Tibial nerve (tissue), 4 donors: ENCODE measurements around the gene AP2A1. TPM values are rescaled to one million over a fixed set of nuclear protein-coding genes. Genes with fewer than 3 reads are reported as not detected.

ENCODE experiments used
- DNase-seq, 2 donors: peaks; one replicate each; pipeline ENCODE4 v3.0.0-alpha.2; 2019; ENCODE audit warnings: low spot score in 2 of 2
- H3K27ac ChIP-seq, 4 donors: fragments of 200-600 bp; sonication (generic) in 3 of 4; one replicate each; pipeline ENCODE4 v1.5.1; 2017 to 2019; ENCODE audit warnings: mild to moderate bottlenecking in 1 of 4
- H3K27me3 ChIP-seq, 2 donors: fragments of 200-600 bp; sonication (generic) in 1 of 2; one replicate each; pipeline versions ENCODE4 v1.5.1 to v1.6.0; 2017 to 2019
- H3K36me3 ChIP-seq, 3 donors: fragments of 200-600 bp; sonication (generic); one replicate each; pipeline ENCODE4 v1.5.1; 2018 to 2019
- H3K4me1 ChIP-seq, 4 donors: fragments of 200-600 bp; sonication (generic) in 3 of 4; one replicate each; pipeline ENCODE4 v1.5.1; 2017 to 2019
- H3K4me3 ChIP-seq, 4 donors: fragments of 200-600 bp; sonication (generic) in 3 of 4; one replicate each; pipeline ENCODE4 v1.5.1; 2017 to 2019; ENCODE audit warnings: mild to moderate bottlenecking in 1 of 4, moderate library complexity in 1 of 4
- H3K9me3 ChIP-seq, 4 donors: fragments of 200-600 bp; sonication (generic) in 3 of 4; one replicate each; pipeline ENCODE4 v1.5.1; 2017 to 2019
- CTCF ChIP-seq, 5 experiments: fragments of 200-600 bp in 3 of 5; fragments of 450-650 bp in 2 of 5; sonication (generic) in 3 of 5; IDR thresholded peaks; one replicate each; pipeline ENCODE4 v1.5.1; 2016 to 2019; ENCODE audit warnings: antibody characterized with exemption in 5 of 5, mild to moderate bottlenecking in 3 of 5, moderate library complexity in 2 of 5
- EP300 ChIP-seq, 2 donors: sonication (generic); formaldehyde crosslinking; IDR thresholded peaks; one replicate each; pipeline ENCODE4 v1.6.1; 2017; ENCODE audit warnings: antibody characterized with exemption in 2 of 2, mild to moderate bottlenecking in 1 of 2
- POLR2A ChIP-seq, 2 donors: fragments of 450-650 bp; IDR thresholded peaks; one replicate each; pipeline ENCODE4 v1.6.1; 2017; ENCODE audit warnings: antibody characterized with exemption in 2 of 2, mild to moderate bottlenecking in 2 of 2, moderate library complexity in 2 of 2
- WGBS, 2 donors: methylation state at CpG; one replicate each; pipeline ENCODE4 v1.1.5; 2018; 5-methylcytosine and 5-hydroxymethylcytosine counted together
- total RNA-seq, 4 donors: library from RNA; depleted of rRNA; stranded (reverse); fragments of >200 nt; gene quantifications; one replicate each; pipeline ENCODE4 v1.1.0, GENCODE V29; 2016

AP2A1 gene
- total RNA-seq, 4 donors from 2014 or later: 92.9 to 117 (median 104) TPM

GRCh38 chr19:49746206-49746958 lies 20.4 kb upstream of the AP2A1 start:
- H3K27me3 ChIP-seq: no peaks in the 10 kb centered on the region
- no peaks in the 10 kb centered on the region for H3K9me3 ChIP-seq
- H3K4me3 ChIP-seq: no peak overlapping the region
- no peaks in the 10 kb centered on the region for H3K36me3 ChIP-seq
- no peak for TF ChIP-seq EP300 (IDR thresholded peaks at IDR 0.05)
- no peak for TF ChIP-seq POLR2A (IDR thresholded peaks at IDR 0.05)
- TF ChIP-seq CTCF (IDR thresholded peaks at IDR 0.05): no peak
- no peak for DNase-seq
- 50 to 59% methylated on average over 52 of the region's 52 CpGs for WGBS, 2 donors
- no peaks in the 10 kb centered on the region for H3K4me1 ChIP-seq
- no peak overlapping the region for H3K27ac ChIP-seq

GRCh38 chr19:49749055-49749716 lies 17.6 kb upstream of the AP2A1 start:
- Histone ChIP-seq H3K4me1 (no peaks in the 10 kb centered on the region), H3K27ac (no peak overlapping the region), H3K36me3 (no peaks in the 10 kb centered on the region), H3K9me3 (no peaks in the 10 kb centered on the region), H3K4me3 (no peak overlapping the region), H3K27me3 (no peaks in the 10 kb centered on the region)
- DNase-seq: no peak
- WGBS, 2 donors: 81 to 83% methylated on average over 6 of the region's 6 CpGs
- TF ChIP-seq POLR2A (IDR thresholded peaks at IDR 0.05) (no peak), CTCF (IDR thresholded peaks at IDR 0.05) (no peak)

GRCh38 chr19:49749771-49750170 lies 17.0 kb upstream of the AP2A1 start:
- Histone ChIP-seq H3K27me3 (no peaks in the 10 kb centered on the region), H3K27ac (no peak overlapping the region), H3K4me3 (no peak overlapping the region), H3K36me3 (no peaks in the 10 kb centered on the region), H3K4me1 (no peaks in the 10 kb centered on the region), H3K9me3 (no peaks in the 10 kb centered on the region)
- 58 to 60% methylated on average over 1 of the region's 1 CpG for whole genome bisulfite sequencing, 2 donors
- no peak for TF ChIP-seq POLR2A (IDR thresholded peaks at IDR 0.05)
- no peak for TF ChIP-seq CTCF (IDR thresholded peaks at IDR 0.05)
- no peak for TF ChIP-seq EP300 (IDR thresholded peaks at IDR 0.05)
- DNase-seq: no peak

- no peak for DNase-seq
- Histone ChIP-seq H3K27me3 (no peaks in the 10 kb centered on the region), H3K36me3 (no peaks in the 10 kb centered on the region), H3K9me3 (peaks cover 0 to 15% (median 0%) of the 10 kb centered on the region in 4 donors), H3K4me1 (no peaks in the 10 kb centered on the region), H3K27ac (no peak overlapping the region), H3K4me3 (no peak overlapping the region)
- TF ChIP-seq CTCF (IDR thresholded peaks at IDR 0.05) (no peak), POLR2A (IDR thresholded peaks at IDR 0.05) (no peak), EP300 (IDR thresholded peaks at IDR 0.05) (no peak)
- 55 to 76% methylated on average over 1 of the region's 1 CpG for WGBS, 2 donors
Observed at GRCh38 chr19:49752701-49753100, 14.1 kb upstream of the AP2A1 start.

GRCh38 chr19:49755956-49756355 lies 10.8 kb upstream of the AP2A1 start:
- TF ChIP-seq EP300 (IDR thresholded peaks at IDR 0.05) (no peak), POLR2A (IDR thresholded peaks at IDR 0.05) (no peak), CTCF (IDR thresholded peaks at IDR 0.05) (no peak)
- H3K9me3 ChIP-seq: peaks cover 0 to 15% (median 0%) of the 10 kb centered on the region in 4 donors
- no peaks in the 10 kb centered on the region for H3K4me1 ChIP-seq
- WGBS, 2 donors: 91 to 93% methylated on average over 3 of the region's 3 CpGs
- no peaks in the 10 kb centered on the region for H3K27me3 ChIP-seq
- no peaks in the 10 kb centered on the region for H3K36me3 ChIP-seq
- H3K4me3 ChIP-seq: no peak overlapping the region
- H3K27ac ChIP-seq: no peak overlapping the region
- no peak for DNase-seq
